Fibroblast of skin of left biceps (primary cell): ENCODE results near the gene RDH8.
A peak's percentile ranks its signal among the peaks of the same experiment; 100 is the strongest.
"Not testable (repeated sequence)": the region's sequence is repeated elsewhere in the genome, so short reads cannot be mapped to it uniquely, and the experiment has no call there.

ENCODE experiments used
- DNase-seq, 2 experiments: peaks; one replicate each; pipeline ENCODE4 v3.0.0-alpha.2; 2013; ENCODE audit warnings: low read depth in 2 of 2

RDH8 gene

DNA sequence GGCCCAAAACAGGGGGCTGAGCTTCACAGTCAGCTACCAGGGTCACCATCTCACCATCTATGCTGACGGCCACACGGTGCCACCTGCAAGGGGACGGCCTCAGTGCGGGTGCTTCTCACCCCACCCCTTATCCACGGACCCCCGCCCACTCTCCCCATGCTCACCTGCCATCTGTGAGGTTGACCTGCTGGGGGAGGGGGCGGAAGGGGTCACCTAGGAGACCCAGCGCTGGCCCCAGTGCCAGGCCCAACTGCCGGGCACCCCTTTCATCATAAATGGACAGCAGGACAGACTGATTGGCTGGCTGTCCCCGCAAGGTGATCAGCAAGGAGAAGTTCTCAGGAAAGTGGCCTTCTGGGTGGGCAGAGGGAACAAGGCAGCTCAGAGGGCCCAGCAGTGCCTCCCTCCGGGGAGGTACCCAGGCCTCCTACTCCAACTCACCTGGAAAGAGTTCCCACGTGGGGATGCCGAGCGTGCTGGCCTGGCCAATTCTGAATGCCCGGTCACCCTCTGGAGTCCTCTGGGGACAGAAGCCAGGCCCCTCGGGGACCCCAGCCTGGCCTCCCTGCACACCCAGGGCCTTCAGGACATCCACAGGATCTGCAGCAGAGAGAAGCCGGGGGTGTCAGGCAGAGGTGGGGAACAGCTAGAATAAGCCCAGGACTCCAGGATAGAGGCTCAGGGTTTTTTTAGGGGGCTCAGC, 7.5 kb upstream of the RDH8 start:
- DNase-seq = no peak

DNA sequence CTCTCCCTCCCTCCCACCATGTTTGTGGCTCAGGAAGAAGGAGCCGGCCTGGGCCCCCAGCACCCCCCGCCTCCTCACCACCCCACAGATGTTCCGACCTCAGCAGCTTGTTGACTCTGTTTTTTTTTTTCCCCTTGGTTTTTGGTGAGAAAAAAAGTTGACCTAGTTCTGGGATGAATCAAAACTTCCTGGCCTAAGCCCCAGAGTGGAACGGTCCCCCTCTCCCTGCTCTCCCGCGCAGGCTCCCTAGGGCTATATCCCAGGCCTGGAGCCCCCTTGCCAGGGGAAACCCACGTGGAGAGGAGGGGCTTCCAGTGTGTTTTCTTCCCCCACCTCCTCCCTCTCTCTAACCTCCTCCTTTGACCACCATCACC, 7.0 kb upstream of the RDH8 start:
- peak in 1 of 2 experiments; percentile 44 for DNase-seq

DNA sequence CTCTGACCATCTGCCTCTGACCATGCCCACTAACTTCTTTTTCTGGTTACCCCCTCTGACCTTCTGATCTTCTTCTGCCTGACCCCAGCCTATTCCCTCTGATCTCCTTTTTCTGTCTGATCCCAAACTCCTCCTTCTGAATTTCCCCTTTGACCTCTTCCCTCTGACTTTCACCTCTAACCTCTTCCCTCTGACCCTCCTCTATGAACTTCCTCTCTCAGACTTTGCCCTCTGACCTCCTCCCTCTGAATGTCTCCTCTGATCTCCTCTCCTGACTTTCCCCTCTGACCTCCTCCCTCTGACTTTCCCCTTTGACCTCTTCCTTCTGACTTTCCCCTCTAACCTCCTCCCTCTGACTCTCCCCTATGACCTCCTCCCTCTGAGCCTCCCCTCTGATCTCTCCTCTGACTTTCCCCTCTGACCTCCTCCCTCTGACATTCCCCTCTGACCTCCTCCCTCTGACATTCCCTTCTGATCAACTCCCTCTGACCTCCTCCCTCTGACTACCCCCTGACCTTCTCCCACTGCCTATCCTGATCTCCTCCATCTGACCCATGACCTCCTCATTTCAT, 6.4 kb upstream of the RDH8 start:
- no peak for DNase-seq

DNA sequence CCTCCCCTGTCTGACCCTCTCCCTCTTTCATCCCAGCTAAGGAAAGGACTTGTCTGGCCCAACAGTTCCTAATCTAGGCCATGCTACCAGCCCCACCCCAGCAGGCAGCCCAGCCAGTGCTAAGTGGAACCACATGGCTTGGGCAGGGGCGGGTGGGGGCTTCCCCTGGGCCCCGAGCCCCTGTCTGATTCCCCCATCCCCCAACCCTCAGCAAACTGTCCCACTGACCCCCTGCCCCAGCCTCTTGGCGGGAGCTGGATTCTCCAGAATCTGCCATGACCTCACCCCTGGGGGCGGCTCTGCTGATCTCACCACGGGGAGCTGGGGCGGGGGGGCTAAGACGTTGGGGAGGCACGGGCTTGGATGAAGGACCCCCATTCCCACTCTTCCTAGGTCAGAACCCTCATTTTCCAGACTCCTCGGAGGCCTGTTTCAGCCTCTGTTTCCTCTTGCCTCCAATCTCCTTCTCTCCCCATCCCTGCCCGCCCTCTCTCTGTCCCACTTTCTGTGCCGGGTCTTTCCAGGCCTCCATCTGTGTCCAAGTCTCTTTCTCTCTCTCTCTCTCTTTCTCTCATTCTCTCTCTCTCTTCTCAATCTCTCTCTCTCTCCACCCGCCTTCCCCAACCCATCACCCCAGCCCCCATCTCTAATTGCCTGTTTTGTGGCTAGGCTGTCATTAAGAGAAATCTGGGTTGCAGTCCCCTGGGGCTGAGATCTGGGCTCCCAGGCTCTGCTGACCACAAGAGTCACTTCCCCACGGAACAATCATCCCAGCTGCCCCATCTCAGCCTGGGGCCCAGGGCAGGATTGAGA, 5.7 kb upstream of the RDH8 start:
- DNase-seq = no peak

DNA sequence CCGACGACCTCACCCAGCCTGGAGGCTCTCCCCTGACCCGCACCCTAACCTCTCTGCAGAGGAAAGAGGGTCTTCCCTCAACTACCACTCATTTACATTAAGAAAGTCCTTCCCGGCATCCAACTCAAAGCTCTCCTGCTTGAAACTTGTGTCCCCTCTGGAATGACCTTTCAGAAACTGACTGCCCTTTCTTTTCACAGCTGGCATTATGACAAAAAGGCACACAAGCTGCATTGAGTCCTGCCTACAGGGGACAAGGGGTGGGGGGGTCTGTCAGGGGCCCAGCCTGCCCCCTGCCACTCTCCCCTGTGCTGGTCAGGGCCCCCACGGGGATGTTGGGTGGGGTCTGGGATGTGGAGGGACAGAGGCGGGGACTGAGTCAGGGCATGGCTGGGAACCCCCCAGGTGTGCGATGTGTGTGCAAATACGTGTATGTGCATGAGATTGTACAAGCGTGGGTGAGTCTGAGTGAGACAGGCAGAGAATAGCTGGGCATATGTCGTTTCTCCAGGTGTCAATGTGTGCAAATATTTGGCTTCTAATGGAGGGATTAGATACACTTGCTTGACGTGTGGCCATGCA, 5.0 kb upstream of the RDH8 start:
- no peak for DNase-seq

DNA sequence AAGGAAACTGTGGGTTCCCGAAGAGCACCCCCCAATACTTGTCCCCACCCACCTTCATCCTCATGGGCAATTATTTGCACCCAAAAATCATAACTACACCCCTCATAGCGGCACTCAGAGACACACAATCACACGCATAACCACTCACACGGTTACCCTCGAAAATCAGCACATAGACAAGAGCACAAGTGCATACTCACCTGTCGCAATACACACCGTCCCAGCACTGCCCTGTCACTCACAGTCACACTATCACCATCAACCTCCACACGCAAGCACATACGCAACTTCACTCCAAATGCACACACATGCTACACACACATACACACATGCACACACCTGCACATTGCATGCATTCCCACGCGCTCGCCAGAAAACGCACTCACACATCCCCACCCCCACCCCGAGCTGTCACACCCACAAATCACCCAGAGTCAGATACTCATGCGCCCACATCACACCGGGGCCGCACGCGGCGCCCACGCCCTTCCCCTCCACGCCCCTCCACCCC, 3.5 kb upstream of the RDH8 start:
- DNase-seq = no peak

DNA sequence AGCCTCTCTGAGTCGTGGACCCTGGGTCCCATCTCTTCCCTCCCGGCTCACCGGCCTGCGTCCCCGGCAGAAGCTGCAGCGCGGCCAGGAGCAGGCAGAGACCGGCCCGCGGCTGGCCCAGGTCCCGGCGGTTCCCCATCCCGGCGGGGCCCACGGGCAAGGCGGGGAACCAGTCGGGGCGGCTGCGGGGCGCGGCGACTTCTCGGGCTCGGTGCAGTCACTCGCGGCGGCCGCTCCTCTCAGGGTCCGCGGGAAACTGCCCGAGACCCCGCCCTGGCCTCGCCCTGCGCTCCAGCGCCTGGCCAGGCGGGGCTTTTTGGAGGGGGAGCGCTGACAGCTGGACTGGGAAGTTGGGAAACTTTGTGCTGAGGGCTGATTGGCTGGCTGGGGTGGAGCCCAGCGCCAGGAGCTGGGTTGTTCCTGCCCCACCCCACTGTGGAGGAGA, 3.0 kb upstream of the RDH8 start, which contains the start of gene COL5A3:
TSS of gene COL5A3 (minus strand) at position 258 of the 445 bp plus-strand sequence. CDS start at position 139, 119 bp downstream.
- DNase-seq = no peak

DNA sequence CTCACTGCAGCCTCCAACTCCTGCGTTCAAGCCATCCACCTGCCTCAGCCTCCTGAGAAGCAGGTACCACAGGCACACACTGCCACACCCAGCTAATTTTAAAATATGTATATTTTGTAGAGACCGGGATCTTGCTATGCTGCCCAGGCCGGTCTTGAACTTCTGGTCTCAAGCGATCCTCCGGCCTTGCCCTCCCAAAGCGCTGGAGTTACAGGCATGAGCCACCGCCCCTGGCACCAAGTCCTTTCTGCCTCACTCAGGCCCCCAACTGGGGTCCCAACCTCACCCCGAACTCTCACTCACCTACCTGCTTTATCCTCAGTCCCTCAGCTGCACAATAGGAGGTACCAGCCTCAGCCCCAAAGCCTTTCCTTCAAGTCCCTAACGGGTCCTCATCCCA, 2.3 kb upstream of the RDH8 start:
- no peak for DNase-seq

DNA sequence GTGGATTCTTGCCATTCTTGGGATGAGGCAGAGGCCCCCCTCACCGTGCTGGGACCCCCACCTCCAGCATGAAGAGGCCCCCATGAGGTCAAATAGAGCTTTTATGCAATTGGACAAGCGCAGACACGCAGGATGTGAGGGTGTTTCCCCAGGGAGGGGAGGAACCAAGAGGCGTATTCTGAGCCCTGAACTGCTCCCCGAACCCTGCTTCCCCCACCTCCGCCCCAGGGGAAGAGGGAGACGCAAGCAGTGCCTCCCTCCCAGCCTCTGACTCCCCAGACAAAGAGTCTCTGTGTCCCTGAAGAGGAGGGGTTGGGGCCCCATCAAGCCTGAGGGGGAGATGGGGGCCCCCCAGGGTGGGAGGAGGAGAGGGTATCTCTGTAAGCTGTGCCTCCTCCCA, 1.3 kb upstream of the RDH8 start:
- no peak for DNase-seq

DNA sequence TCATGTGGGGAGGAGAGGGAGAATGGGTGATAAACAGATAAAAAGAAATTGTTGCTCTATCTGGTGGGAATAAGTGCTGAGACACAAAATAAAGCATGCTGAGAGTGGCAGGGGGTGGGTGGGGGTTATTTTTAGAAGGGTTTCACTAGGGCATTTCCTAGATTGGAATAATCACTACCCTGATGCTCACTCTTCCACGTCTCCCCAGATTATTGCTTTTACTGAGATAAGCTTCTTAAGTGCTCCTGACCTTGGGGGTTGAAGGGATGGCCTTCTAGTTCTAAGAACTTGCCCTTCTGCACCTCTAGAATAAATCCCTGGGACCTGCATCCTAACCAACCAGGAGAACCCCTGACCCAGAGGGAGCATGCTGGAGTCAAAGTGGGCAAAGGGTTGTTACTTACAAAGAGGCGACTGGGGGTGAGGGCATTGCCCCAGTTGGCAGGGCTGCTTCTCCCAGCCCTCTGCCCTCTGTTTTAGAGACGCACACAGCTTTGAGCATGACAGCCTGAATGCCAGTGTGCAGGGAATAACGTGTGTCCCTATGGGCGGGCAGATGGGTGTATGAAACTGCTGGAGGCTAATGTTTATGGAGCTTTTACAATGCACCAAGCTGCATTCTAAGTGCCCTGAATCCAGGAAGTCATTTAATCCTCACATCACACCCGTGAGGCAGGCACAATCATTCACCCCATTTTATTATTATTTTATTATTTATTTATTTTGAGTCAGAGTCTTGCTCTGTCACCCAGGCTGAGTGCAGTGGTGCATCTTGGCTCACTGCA, 743 bp downstream of the RDH8 start:
- DNase-seq = no peak

DNA sequence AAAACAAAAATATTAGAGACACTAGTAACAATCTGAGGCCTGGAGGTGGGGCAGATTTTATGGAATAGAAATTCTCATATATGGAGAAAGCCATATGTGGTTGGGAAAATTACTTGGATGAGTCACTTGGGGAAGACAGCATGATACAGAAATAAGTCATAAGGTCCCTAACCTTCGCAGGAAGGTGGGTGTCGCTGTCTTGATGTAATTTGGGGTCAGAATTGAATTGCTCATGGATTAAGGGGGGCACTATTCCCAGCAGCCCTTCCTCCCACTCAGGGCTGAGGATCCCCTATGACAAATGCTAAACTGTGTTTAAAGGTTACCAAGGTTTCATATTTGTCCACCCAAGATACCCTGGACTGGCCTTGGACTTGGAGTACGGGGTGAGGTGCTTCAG, 5.0 kb downstream of the RDH8 start:
- no peak for DNase-seq

DNA sequence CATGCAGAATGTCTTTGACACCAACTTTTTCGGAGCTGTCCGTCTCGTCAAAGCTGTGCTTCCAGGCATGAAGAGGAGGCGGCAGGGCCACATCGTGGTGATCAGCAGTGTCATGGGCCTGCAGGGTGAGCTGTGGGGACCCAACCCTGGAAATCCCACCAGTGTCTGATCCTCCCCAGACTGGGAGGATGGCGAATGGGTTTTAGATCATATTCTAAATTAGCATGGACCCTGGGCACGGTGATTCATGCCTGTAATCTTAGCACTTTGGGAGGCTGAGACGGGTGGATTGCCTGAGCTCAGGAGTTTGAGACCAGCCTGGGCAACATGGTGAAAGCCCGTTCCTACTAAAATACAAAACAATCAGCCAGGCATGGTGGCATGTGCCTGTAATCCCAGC, 5.5 kb downstream of the RDH8 start:
- no peak for DNase-seq

DNA sequence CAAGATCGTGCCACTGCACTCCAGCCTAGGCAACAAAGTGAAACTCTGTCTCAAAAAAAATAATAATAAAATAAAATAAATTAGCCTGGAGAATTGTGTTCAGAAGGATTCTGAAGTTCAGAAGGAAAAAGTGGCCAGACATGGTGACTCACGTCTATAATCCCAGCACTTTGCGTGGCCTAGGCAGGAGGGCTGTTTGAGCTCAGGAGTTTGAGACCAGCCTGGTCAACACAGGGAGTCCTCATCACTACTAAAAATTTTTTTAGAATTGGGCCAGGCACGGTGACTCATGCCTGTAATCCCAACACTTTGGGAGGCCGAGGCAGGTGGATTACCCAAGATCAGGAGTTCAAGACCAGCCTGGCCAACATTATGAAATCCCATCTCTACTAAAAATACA, 6.0 kb downstream of the RDH8 start:
- DNase-seq = no peak

DNA sequence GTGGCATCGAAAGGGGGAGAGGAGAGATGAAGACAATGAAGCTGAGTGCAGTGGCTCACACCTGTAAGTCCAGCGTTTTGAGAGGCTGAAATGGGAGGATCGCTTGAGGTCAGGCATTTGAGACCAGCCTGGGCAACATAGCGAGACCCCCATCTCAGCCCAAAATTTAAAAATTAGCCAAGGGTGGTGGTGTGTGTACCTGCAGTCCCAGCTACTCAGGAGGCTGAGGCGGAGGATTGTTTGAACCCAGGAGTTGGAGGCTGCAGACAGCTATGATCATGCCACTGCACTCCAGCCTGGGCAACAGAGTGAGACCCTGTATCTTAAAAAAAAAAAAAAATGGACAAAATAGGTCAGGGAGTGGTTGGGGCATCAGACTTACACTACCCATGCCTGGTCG, 7.6 kb downstream of the RDH8 start:
- no peak for DNase-seq

DNA sequence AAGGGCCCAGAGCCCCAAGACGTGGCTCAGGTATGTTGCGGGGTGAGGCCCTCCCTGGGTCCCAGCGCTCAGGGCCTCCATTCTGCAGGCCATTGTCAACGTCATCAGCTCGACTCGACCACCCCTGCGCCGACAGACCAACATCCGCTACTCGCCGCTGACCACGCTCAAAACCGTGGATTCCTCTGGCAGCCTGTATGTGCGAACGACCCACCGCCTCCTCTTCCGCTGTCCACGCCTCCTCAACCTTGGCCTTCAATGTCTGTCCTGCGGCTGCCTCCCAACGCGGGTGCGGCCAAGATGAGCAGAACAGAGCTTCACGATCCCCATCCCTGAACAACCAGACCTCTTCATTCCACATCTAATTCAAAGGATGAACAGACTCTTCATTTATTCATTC, 8.2 kb downstream of the RDH8 start:
- DNase-seq = no peak

DNA sequence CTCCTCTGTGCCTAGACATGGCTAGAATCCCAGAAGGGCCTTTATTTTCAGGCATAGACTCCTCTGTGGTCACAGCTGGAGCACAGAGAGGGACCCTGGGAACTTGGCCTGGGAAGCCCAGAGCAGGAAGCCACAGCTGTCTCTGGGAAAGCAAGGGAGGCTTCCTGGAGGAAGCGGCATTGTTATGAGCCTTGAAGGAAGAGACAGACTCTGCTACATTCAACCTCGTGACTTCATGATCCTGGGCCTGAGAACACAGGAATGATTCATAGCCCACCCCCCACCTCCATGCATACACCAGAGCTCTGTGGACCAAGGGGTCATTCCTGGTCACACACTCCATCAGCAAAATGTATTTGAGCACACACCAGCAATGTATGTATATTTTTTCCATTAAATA, 8.6 kb downstream of the RDH8 start:
- no peak for DNase-seq

DNA sequence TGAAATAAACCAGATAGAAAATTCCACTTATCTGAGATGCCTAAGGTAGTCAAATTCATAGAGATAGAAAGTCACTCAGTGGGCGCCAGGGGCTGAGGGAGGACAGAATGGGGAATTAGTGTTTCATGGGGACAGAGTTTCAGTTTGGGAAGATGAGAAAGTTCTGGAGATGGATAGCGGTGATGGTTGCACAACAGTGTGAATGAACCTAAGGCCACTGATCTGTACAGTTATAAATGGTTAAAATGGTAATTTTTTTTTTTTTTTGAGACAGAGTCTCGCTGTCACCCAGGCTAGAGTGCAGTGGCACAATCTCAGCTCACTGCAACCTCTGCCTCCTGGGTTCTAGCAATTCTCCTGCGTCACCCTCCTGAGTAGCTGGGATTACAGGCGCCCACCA, 9.8 kb downstream of the RDH8 start:
- DNase-seq = not testable (repeated sequence)

DNA sequence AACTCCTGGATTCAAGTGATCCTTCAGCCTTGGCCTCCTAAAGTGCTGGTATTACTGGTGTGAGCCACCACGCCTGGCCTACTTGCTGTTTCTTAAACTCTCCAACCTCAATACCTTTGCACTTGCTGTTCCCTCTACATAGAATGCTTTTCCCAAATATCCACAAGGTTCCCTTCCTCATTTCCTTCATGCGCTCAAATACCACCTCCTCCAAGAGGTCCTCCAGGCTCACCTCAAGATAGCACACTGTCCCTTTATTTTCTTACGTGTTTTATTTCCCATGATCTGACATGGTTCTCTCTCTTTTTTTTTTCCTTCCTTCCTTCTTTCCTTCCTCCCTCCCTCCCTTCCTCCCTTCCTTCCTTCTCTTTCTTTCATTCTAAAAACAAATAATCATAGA, 13.5 kb downstream of the RDH8 start:
- DNase-seq = no peak

DNA sequence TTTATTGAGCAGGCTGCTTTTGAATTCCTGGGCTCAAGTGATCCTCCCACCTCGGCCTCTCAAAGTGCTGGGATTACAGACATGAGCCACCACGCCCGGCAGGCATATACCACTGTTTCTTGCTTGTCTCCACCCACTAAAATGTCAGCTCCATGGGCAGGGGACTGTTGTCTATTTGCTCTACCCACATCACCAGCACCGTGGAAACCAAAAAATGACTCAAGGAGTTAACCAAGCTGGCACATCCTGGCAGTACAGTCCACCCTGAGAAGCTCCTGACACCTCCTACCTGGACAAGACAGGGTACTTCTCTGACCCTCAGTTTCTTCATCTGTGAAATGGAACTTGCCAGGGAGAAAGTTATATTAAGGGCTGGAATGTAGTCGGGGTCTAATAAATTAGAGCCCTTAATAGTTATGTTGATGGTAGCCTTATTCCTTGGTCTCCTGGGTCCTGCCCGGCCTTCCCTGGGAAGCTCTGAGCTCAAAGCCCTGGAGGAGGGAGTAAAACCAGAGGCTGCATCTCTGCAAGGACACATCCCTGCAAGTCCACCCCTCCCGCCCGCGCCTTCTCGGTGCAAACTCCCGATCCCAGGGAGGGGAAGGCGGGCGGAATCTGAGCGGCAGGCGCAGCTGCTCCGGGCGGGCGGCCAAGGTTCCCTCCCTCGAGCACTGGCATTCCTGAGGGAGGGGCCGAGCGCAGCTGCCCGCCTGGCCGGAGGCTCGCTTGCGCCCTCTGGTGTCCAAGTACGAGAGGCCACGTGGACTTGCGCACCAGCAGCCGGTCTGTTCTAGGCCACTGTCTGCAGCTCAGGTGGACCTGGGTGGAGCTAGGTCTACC, 14.1 kb downstream of the RDH8 start:
- DNase-seq = peak; percentile 82 to 86

DNA sequence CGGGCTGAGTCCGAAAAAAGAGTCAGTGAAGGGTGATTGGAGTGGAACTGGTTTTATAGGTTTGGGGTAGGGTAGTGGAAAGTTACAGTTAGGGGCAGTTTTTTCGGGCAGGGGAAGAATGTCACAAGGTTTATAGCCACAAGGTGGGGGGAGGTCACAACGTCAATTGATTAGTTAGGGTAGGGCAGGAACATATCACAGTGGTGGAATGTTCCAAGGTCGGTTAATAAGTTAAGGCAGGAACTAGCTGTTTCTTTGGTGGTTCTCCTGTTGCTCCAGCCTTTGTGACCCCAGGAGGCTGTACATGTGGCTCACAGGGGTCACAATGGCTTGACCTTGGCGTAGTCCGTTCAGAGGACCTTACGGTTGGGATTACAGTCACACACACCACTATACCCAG, 20.3 kb downstream of the RDH8 start:
- DNase-seq = no peak

DNA sequence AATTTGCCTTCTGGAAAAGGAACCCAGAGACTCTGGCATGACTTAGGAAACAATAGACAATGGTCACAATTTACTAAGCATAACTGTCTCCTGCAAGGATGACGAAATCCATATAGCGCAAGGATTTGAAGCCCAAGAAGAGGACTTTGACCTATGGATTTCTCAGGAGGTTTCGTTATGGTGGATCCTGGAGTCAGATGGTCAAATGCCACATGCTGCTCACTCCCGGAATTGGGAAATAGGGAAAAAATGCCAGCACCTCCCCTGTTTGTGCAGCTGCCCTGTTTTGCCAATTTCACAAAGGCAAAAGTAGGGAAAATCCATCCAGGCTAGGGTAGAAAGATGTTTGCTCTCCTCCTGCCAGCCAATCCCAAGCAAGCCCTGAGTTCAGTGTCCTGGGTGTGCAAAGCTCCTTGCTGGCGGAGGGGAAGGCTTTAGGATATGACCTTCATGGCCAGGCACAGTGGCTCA, 23.4 kb downstream of the RDH8 start:
- DNase-seq = no peak
